Stimulated activated CD8-positive, alpha-beta memory T cell treated with anti-CD3 and anti-CD28 coated beads, Interleukin-4, amount 100 ng/mL, for 4 hours (primary cell): ENCODE results near the gene CAPN12.

Experiments used
- DNase-seq, 2 donors: peaks; one replicate each; pipeline ENCODE4 v3.0.0-alpha.2; 2020; ENCODE audit warnings: low read depth in 2 of 2, low spot score in 1 of 2

Gene CAPN12

GRCh38 chr19:38698225-38699026 lies 45.8 kb downstream of the CAPN12 start:
- no peak for DNase-seq

GRCh38 chr19:38697641-38698071 lies 46.6 kb downstream of the CAPN12 start:
- no peak for DNase-seq

GRCh38 chr19:38697197-38697596 lies 47.1 kb downstream of the CAPN12 start:
- no peak for DNase-seq

DNA sequence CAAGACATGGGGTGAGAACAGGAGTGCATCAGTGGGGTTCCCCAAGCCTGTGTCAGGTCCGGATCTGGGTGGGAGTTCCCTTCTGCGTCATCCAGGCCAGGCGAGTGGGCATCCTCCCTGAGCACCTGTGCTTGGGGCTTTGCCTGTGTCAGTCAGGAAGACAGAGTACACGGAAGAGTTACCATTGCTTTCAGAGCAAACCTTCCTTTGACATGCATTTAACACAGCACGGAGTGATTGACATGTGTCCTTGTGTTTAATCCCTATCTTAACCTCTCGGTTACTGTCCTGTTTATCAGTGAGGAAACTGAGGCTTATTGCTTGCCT lies 47.6 kb downstream of the CAPN12 start:
- no peak for DNase-seq

DNA sequence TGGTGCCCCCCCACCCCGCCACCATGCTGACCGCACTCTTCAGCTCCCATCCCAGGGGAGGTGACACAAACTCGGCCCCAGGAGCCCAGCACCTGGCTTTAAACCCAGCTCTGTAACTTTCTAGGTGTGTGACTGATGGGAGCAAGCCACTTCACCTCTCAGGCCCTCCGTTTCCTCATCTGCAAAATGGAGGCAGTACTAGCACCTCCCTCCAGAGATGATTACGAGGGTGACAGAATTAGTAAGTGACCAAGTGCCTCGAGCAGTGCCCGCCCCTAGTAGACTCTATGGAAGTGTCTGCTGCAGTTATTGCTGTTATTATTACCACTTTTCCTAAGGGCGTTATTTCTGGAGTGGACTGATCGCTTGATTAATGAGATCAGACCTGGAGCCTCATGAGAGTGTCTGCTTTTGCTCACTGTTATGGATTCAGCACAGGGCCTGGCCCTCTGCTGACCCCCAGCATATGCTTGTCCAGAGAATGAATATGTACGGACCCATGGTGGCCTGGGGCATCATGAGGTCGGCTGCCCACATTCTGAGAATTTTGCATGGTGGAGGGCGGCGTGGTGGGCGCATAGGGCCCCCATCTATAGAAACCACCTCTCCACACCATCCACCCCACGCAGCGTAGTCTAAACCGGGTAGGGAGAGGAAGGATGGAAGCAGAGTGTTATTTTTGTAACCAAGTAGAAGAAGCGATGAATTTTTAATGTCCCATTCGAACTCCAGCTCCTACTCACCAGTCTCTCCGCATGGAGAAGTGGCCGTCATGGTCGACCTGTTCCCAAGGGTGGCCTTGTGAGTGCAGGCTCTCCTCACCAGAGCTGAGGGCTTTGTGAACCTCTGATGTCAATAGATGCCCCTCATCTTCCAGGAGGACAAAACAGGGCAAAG lies 48.2 kb downstream of the CAPN12 start:
- no peak for DNase-seq

- DNase-seq: no peak
Measured at GRCh38 chr19:38695317-38695683, 49.0 kb downstream of the CAPN12 start.

DNA sequence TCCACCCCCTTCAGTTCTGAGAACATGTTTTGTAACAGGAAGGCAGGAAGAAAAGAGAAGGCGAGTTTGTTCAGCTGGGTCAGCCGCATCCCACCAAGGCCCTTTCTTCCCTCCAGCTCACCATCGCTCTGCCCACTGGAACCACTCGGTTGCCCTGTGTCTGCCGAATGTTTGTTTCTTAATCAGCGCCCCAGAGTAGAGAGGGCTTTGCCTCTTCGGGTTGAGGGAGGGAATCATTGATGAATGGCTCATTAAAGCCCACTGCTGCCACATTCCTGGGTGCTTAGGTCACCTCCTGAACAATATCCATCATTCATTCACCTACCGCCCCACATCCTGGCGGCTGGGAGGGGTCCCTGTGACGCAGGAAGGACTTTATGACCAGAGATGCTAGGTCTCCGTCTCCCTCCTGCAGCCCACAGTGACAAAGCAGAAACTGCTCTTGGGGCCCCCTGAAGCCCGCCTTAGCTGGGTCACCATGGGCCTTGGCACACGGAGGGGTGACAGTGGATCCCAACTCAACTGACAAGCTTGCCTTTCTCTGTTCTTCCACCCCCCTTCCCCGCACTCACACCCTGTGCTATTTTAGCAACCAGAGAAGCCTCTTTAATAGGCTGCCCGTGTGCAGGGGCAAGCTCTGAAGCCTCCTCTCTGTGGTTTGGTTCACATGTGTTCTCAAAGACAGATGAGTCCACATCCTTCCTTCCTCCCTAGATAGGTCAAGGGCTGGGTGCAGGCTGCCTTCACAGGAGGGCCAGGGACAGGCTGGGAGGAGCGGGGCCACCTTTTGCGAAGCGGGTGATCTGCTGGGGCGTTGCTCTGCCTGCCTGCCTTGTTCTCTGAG lies 50.7 kb downstream of the CAPN12 start:
- peak in 1 of 2 donors; percentile 22 for DNase-seq

DNA sequence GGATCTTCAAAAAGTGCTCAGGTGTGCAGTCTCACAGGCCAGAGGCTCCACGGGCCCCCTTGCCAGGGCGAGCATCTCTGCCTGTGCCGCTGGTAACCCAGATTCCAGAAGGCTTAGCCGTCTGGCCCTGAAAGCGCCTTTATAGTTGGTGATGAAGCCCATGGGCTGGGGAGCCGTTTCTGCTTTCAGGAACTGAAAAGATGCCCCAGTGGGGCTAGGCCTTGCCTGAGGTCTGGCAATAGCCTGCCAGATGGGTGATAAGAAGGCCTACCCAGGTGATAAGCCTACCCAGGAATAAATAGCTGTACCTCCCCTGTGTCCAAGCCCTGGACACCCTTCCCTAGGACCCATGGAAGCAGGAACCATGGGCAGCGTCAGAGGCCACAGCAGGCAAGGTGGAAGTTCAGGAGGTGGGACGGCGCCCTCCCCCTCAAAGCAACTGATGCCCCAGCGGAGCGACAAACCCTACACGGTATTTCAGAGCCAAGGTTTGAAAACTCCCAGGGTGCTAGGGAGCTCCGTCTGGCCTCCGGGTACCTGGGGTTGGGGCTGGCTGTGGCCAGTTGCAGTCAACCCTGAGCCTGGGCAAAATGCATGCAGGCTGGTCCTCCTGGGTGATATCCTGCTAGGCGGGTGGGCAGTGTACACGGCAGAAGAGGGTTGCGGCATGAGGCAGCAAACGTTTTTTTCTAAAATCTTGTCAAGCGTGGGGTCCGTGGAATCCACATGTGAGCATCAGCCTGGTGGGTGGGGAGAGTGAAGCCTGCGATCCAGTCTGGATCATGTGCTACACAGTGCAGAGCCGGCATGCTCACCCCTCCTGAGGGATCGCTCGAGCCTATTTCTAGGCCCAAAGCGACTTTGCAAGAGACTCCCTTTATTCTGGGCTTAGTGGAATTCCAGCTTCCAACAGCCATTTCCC lies 51.6 kb downstream of the CAPN12 start:
- no peak for DNase-seq

- DNase-seq: no peak
Measured at GRCh38 chr19:38691938-38692457, 52.3 kb downstream of the CAPN12 start.

DNA sequence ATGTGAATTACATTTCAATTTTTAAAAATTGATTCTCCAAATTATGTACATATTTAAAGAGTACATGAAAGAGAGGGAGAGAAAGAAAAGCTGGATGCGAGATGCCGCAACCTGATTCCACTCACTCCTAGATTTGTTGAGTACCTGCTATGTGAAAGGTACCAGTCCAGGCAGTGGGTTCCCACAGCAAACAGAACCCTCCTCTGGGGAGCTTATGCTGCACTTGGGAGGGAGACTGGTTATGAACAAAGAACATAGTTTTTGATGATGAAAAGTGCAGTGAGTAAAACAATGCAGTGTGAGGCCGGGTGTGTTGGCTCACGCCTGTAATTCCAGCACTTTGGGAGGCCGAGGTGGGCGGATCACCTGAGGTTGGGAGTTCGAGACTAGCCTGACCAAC lies 53.4 kb downstream of the CAPN12 start:
- DNase-seq: no peak

- DNase-seq: no peak
Measured at GRCh38 chr19:38690146-38690545, 54.1 kb downstream of the CAPN12 start.

GRCh38 chr19:38687837-38688378 lies 56.4 kb downstream of the CAPN12 start:
- DNase-seq: no peak

- DNase-seq: no peak
Measured at GRCh38 chr19:38686530-38686888, 57.8 kb downstream of the CAPN12 start.

DNA sequence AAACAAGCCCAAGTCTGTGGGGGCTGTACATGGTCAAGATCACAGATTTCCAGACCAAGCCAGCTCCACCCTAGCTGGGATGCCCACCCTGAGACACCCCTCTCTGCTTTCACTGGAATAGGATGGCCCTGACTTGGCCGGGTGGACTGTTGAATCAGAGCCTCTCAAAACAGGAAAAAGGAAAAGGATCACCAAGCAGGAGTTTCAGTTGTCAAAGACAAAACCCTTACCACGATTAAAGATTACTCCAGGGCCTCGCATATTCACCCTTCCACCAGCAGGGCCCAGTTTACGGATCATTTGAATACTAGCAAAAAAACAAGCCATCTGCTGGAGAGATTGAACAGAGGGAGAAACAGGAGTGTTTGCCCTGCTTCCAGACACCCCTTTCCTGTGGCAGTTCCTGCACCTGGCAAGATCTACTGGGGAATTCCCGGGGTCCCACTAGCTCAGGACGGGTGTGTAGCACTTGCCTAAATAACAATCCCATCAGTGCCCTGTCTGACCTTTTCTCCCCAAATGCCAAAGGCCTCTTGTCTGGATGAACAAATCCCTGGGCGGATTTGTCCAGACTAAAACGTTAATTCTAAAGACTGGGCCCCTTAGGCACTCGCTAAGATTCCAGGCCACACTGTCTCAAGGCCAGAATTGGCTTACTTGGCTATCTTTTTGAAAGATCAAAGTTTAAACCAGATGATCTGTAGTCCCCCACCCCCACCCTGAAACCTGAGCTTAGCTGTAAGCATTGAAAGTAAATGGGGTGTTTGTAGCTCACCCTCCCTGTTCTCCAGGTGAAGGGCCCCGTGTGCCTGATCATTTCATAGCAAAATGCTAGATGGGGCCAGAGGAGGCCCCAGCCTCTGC lies 58.4 kb downstream of the CAPN12 start:
- no peak for DNase-seq

GRCh38 chr19:38684862-38685665 lies 59.2 kb downstream of the CAPN12 start:
- DNase-seq: no peak

GRCh38 chr19:38684078-38684861 lies 60.0 kb downstream of the CAPN12 start:
- DNase-seq: no peak

DNA sequence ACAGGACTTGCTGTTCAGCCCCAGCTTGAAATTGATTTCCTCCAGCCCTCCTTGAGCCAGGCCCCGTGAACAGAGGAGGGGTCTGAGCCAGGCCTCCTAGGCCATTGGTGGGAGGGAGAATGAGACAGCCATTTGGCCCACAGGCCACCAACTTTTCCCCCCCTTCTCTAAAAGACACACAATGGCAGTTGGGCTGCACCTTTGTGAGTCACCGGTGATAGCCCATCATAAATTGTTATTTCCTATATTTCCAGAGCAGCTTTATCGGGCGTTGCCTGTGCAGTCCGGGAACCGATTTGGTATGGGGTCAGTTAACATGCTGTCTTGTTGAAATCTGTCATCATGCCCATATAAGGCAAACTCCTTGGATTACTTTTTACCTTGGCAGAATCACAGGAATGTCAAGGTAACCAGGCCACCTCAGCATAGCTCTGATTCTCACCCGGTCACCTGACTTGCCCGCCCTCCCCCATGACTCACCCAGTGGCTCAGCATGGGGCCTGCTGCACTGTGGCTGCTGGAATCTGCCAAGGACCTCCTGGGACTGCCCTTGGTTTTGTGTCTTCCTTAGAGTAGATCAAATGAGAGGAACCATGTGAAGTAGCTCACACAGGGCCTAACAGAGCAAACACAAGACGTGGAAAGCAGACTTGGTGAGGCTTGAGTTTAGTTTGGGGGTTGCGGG lies 60.7 kb downstream of the CAPN12 start:
- peak in 1 of 2 donors; percentile 30 for DNase-seq
